Neuronal stem cell (in vitro differentiated cells): ENCODE results near the gene MIB2.

Experiments used
- DNase-seq: peaks from one replicate; pipeline ENCODE4 v3.0.0-alpha.2; 2013; ENCODE audit warnings: low spot score
- H2AFZ ChIP-seq: one replicate; pipeline ENCODE4 v1.6.1; 2013; ENCODE audit warnings: mild to moderate bottlenecking, low read length, inconsistent platforms
- H2AK5ac ChIP-seq: 2 replicates; pipeline ENCODE4 v1.6.1; 2013; ENCODE audit warnings: low read depth, mild to moderate bottlenecking, inconsistent platforms, low read length, moderate library complexity, mixed read lengths
- H2BK120ac ChIP-seq: 2 replicates; pipeline ENCODE4 v1.6.1; 2013; ENCODE audit warnings: low read depth, mild to moderate bottlenecking, inconsistent platforms, low read length, moderate library complexity, mixed read lengths
- H2BK12ac ChIP-seq: one replicate; pipeline ENCODE4 v1.6.1; 2013; ENCODE audit warnings: low read length, inconsistent platforms
- H2BK15ac ChIP-seq: 2 replicates; pipeline ENCODE4 v1.6.1; 2013; ENCODE audit warnings: mild to moderate bottlenecking, low read length, inconsistent platforms, mixed read lengths
- H2BK5ac ChIP-seq: one replicate; pipeline ENCODE4 v1.6.1; 2013; ENCODE audit warnings: inconsistent platforms, mild to moderate bottlenecking, low read length, moderate library complexity
- H3K14ac ChIP-seq: one replicate; pipeline ENCODE4 v1.6.1; 2013; ENCODE audit warnings: low read length, inconsistent platforms
- H3K18ac ChIP-seq: 2 replicates; pipeline ENCODE4 v1.6.1; 2013; ENCODE audit warnings: low read length, inconsistent platforms
- H3K23ac ChIP-seq: 2 replicates; pipeline ENCODE4 v1.6.1; 2013; ENCODE audit warnings: low read depth, mild to moderate bottlenecking, mixed read lengths, low read length, inconsistent platforms; ENCODE audit not compliant: poor library complexity
- H3K27ac ChIP-seq: replicated peaks from 3 replicates; pipeline ENCODE4 v1.5.1; 2013; ENCODE audit warnings: low read length, inconsistent platforms
- H3K27me3 ChIP-seq, 3 experiments: 2 replicates each; pipeline ENCODE4 v1.6.1; 2013; ENCODE audit warnings: low read length in 3 of 3, mild to moderate bottlenecking in 2 of 3, inconsistent platforms in 1 of 3, low read depth in 1 of 3, mixed read lengths in 1 of 3, moderate library complexity in 1 of 3; ENCODE audit not compliant: control insufficient read depth in 3 of 3, insufficient read depth in 3 of 3
- H3K36me3 ChIP-seq, 2 donors: replicated peaks in 1 of 2; 2 replicates each; pipeline ENCODE4 v1.6.1; 2013; ENCODE audit warnings: low read length in 2 of 2; ENCODE audit not compliant: control insufficient read depth in 2 of 2, insufficient read depth in 2 of 2
- H3K4ac ChIP-seq: 2 replicates; pipeline ENCODE4 v1.6.1; 2013; ENCODE audit warnings: inconsistent platforms, mild to moderate bottlenecking, low read length, moderate library complexity
- H3K4me1 ChIP-seq, 2 donors: 1 replicate in 1 of 2; 2 replicates in 1 of 2; pipeline ENCODE4 v1.6.1; 2013; ENCODE audit warnings: low read length in 2 of 2, low read depth in 1 of 2; ENCODE audit not compliant: control insufficient read depth in 2 of 2, insufficient read depth in 1 of 2
- H3K4me2 ChIP-seq: one replicate; pipeline ENCODE4 v1.6.1; 2013; ENCODE audit warnings: mild to moderate bottlenecking, low read length, inconsistent platforms; ENCODE audit not compliant: insufficient read depth, poor library complexity, severe bottlenecking
- H3K4me3 ChIP-seq, 2 donors: 2 replicates each; pipeline ENCODE4 v1.5.1; 2013; ENCODE audit warnings: low read length in 2 of 2, mild to moderate bottlenecking in 2 of 2, inconsistent platforms in 1 of 2, moderate library complexity in 1 of 2
- H3K79me1 ChIP-seq: one replicate; pipeline ENCODE4 v1.6.1; 2013; ENCODE audit warnings: low read depth, mild to moderate bottlenecking, inconsistent platforms, low read length, moderate library complexity
- H3K9ac ChIP-seq: one replicate; pipeline ENCODE4 v1.6.1; 2013; ENCODE audit warnings: mild to moderate bottlenecking, low read depth, low read length, inconsistent platforms; ENCODE audit not compliant: poor library complexity
- H3K9me3 ChIP-seq, 2 donors: replicated peaks in 1 of 2; 2 replicates each; pipeline versions ENCODE3 to v1.6.1; 2013; ENCODE audit warnings: low read length in 2 of 2, mild to moderate bottlenecking in 2 of 2, inconsistent platforms in 1 of 2, low read depth in 1 of 2, mixed read lengths in 1 of 2, moderate library complexity in 1 of 2; ENCODE audit not compliant: control insufficient read depth in 2 of 2, insufficient read depth in 1 of 2
- H4K8ac ChIP-seq: one replicate; pipeline ENCODE4 v1.6.1; 2013; ENCODE audit warnings: low read depth, mild to moderate bottlenecking, inconsistent platforms, low read length, moderate library complexity
- H4K91ac ChIP-seq: one replicate; pipeline ENCODE4 v1.6.1; 2013; ENCODE audit warnings: low read length, low read depth, mild to moderate bottlenecking, inconsistent platforms; ENCODE audit not compliant: poor library complexity
- WGBS, 2 donors: extraction: QIAGEN DNeasy Blood & Tissue Kit; methylation state at CpG; one replicate each; pipeline ENCODE4 v1.1.7; 2013; ENCODE audit warnings: missing lambda C conversion rate in 2 of 2, mixed read lengths in 1 of 2; ENCODE audit not compliant: insufficient read length in 2 of 2, insufficient replicate concordance in 1 of 2; ENCODE audit errors: extremely low coverage in 2 of 2; 5-methylcytosine and 5-hydroxymethylcytosine counted together

The MIB2 gene

GRCh38 chr1:1603671-1604373 lies 11.5 kb upstream of the MIB2 start:
- Histone ChIP-seq H3K14ac (no peak overlapping the region), H3K23ac (no peak overlapping the region), H2BK12ac (no peak overlapping the region), H2BK5ac (no peak overlapping the region), H2AFZ (no peak overlapping the region), H2BK120ac (no peak overlapping the region), H3K36me3 (no peaks in the 10 kb centered on the region), H2BK15ac (no peak overlapping the region), H3K4me1 (peaks cover 3 to 8% of the 10 kb centered on the region in 2 donors), H3K4ac (no peak overlapping the region), H2AK5ac (no peak overlapping the region), H4K8ac (no peak overlapping the region), H3K9me3 (peaks cover 0 to 2% of the 10 kb centered on the region in 2 donors), H4K91ac (no peak overlapping the region), H3K9ac (no peak overlapping the region), H3K4me2 (no peak overlapping the region), H3K79me1 (peaks cover 2% of the 10 kb centered on the region), H3K27me3 (peaks cover 17 to 34% (median 21%) of the 10 kb centered on the region in 3 experiments), H3K4me3 (no peak overlapping the region), H3K18ac (no peak overlapping the region), H3K27ac (no peak overlapping the region)
- no peak for DNase-seq
- no CpG with 5 or more reads among the region's 13 CpGs for WGBS, 2 donors

- DNase-seq, result no peak
Observed at GRCh38 chr1:1604374-1605033, 10.8 kb upstream of the MIB2 start.

GRCh38 chr1:1605034-1605591 lies 10.2 kb upstream of the MIB2 start:
- peak overlapping the region; percentile 21 for H3K9ac ChIP-seq
- no peak overlapping the region for H2AFZ ChIP-seq
- H2BK12ac ChIP-seq, result no peak overlapping the region
- no peak overlapping the region for H2AK5ac ChIP-seq
- no peak overlapping the region for H3K14ac ChIP-seq
- no peak overlapping the region for H3K4me3 ChIP-seq
- no peak overlapping the region for H4K8ac ChIP-seq
- peaks cover 0 to 2% of the 10 kb centered on the region in 2 donors for H3K9me3 ChIP-seq
- H3K36me3 ChIP-seq, result no peaks in the 10 kb centered on the region
- no peak overlapping the region for H2BK5ac ChIP-seq
- peaks cover 3 to 8% of the 10 kb centered on the region in 2 donors for H3K4me1 ChIP-seq
- peaks cover 12 to 24% (median 12%) of the 10 kb centered on the region in 3 experiments for H3K27me3 ChIP-seq
- no peaks in the 10 kb centered on the region for H3K79me1 ChIP-seq
- H2BK15ac ChIP-seq, result no peak overlapping the region
- no peak overlapping the region for H3K27ac ChIP-seq
- no CpG with 5 or more reads among the region's 14 CpGs for WGBS, 2 donors
- H3K4ac ChIP-seq, result no peak overlapping the region
- no peak overlapping the region for H4K91ac ChIP-seq
- no peak for DNase-seq
- no peak overlapping the region for H3K18ac ChIP-seq
- H3K23ac ChIP-seq, result peak overlapping the region; percentile 31
- no peak overlapping the region for H2BK120ac ChIP-seq
- H3K4me2 ChIP-seq, result no peak overlapping the region

More at GRCh38 chr1:1604374-1605033, 10.8 kb upstream of the MIB2 start:
- Histone ChIP-seq H3K27me3 (peaks cover 12 to 27% (median 14%) of the 10 kb centered on the region in 3 experiments), H3K36me3 (no peaks in the 10 kb centered on the region), H3K4ac (no peak overlapping the region), H2BK120ac (no peak overlapping the region), H2BK5ac (no peak overlapping the region), H3K9ac (no peak overlapping the region), H3K18ac (no peak overlapping the region), H3K79me1 (no peaks in the 10 kb centered on the region), H4K8ac (no peak overlapping the region), H2AK5ac (no peak overlapping the region), H2BK12ac (no peak overlapping the region), H3K23ac (no peak overlapping the region), H3K27ac (no peak overlapping the region), H3K14ac (no peak overlapping the region), H3K9me3 (peaks cover 0 to 2% of the 10 kb centered on the region in 2 donors), H3K4me3 (no peak overlapping the region), H3K4me1 (peaks cover 3 to 8% of the 10 kb centered on the region in 2 donors), H2AFZ (no peak overlapping the region), H3K4me2 (no peak overlapping the region), H2BK15ac (no peak overlapping the region), H4K91ac (no peak overlapping the region)
- WGBS, 2 donors, result no CpG with 5 or more reads among the region's 15 CpGs

- no peak overlapping the region for H2BK12ac ChIP-seq
- H2BK5ac ChIP-seq, result no peak overlapping the region
- WGBS, 2 donors, result no CpG with 5 or more reads among the region's 17 CpGs
- H3K4ac ChIP-seq, result no peak overlapping the region
- H3K4me2 ChIP-seq, result no peak overlapping the region
- H3K23ac ChIP-seq, result peak overlapping the region; percentile 31
- peaks cover 0 to 3% of the 10 kb centered on the region in 2 donors for H3K4me1 ChIP-seq
- H2AK5ac ChIP-seq, result no peak overlapping the region
- no peak overlapping the region for H3K14ac ChIP-seq
- no peaks in the 10 kb centered on the region for H3K79me1 ChIP-seq
- H3K27ac ChIP-seq, result no peak overlapping the region
- H3K18ac ChIP-seq, result peak overlapping the region; percentile 28
- no peak overlapping the region for H2BK15ac ChIP-seq
- no peak overlapping the region for H4K91ac ChIP-seq
- no peak overlapping the region for H2BK120ac ChIP-seq
- H3K9ac ChIP-seq, result no peak overlapping the region
- H2AFZ ChIP-seq, result no peak overlapping the region
- peak overlapping the region; percentile 17 for H4K8ac ChIP-seq
- H3K36me3 ChIP-seq, result no peaks in the 10 kb centered on the region
- no peak overlapping the region for H3K4me3 ChIP-seq
- DNase-seq, result no peak
- H3K27me3 ChIP-seq, result peaks cover 7 to 18% (median 7%) of the 10 kb centered on the region in 3 experiments
- H3K9me3 ChIP-seq, result peaks cover 0 to 2% of the 10 kb centered on the region in 2 donors
Observed at GRCh38 chr1:1605724-1606123, 9.6 kb upstream of the MIB2 start.
